Neural cell (in vitro differentiated cells): ENCODE data around the gene RAP1GAP2.

Source experiments
- CTCF ChIP-seq: fragments of 450-650 bp; IDR thresholded peaks from 2 replicates; pipeline ENCODE4 v1.5.1; 2014; ENCODE audit warnings: antibody characterized with exemption, mild to moderate bottlenecking, moderate library complexity; ENCODE audit not compliant: poor library complexity, severe bottlenecking
- EP300 ChIP-seq: fragments of 450-650 bp; conservative IDR thresholded peaks from 2 replicates; pipeline ENCODE4 v1.6.1; 2014; ENCODE audit warnings: antibody characterized with exemption, mild to moderate bottlenecking, moderate library complexity; ENCODE audit not compliant: poor library complexity, severe bottlenecking
- TAF1 ChIP-seq: IDR thresholded peaks from 2 replicates; pipeline ENCODE4 v1.6.1; 2012; ENCODE audit warnings: low read depth

GRCh38 chr17:3009411-3009920, 213.2 kb downstream of the RAP1GAP2 start:
- TF ChIP-seq CTCF, result no peak
- no peak for TF ChIP-seq EP300
- TF ChIP-seq TAF1, result no peak
